GM12873 (cell line): ENCODE results near the gene VPS41.

Source experiments
- CTCF ChIP-seq: IDR thresholded peaks from 2 replicates; pipeline ENCODE4 v1.5.1; 2012; ENCODE audit warnings: low read depth, mild to moderate bottlenecking, moderate library complexity, low read length, control low read depth; ENCODE audit not compliant: insufficient read depth; ENCODE audit errors: missing control alignments

The VPS41 gene

GRCh38 chr7:38731215-38731614 lies 177.8 kb downstream of the VPS41 start:
- TF ChIP-seq CTCF: no peak

- TF ChIP-seq CTCF: no peak
Measured at GRCh38 chr7:38728145-38728544, 180.8 kb downstream of the VPS41 start.

- no peak for TF ChIP-seq CTCF
Measured at GRCh38 chr7:38727184-38727940, 181.6 kb downstream of the VPS41 start.

- no peak for TF ChIP-seq CTCF
Measured at GRCh38 chr7:38723327-38723726, 185.7 kb downstream of the VPS41 start.

GRCh38 chr7:38716397-38716796 lies 192.6 kb downstream of the VPS41 start:
- no peak for TF ChIP-seq CTCF

- no peak for TF ChIP-seq CTCF
Measured at GRCh38 chr7:38709123-38709522, 199.9 kb downstream of the VPS41 start.

GRCh38 chr7:38704751-38705150 lies 204.2 kb downstream of the VPS41 start:
- no peak for TF ChIP-seq CTCF
